ENCODE data around the gene FAM118B. TPM values are rescaled to one million over a fixed set of nuclear protein-coding genes. Genes with fewer than 3 reads are reported as not detected.
A peak's percentile ranks its signal among the peaks of the same experiment; 100 is the strongest.

Gene FAM118B
- total RNA-seq, 2 experiments from 2014 or later = 1.0 to 1.8 TPM

- peaks cover 45% of the 10 kb centered on the region for H3K36me3 ChIP-seq (ENCODE audit: insufficient read depth, low read length)
- peak overlapping the region; percentile 56 to 92 for H3K27ac ChIP-seq (ENCODE audit: low read depth in 1 of 2, low read length in 2 of 2)
- Mint-ChIP-seq H3K4me3 (peak overlapping the region; percentile 100), H3K9me3 (no peaks in the 10 kb centered on the region), H3K36me3 (ENCODE audit: low read depth) (peaks cover 81% of the 10 kb centered on the region), H3K27ac (peak overlapping the region; percentile 96), H3K4me1 (ENCODE audit: low read depth) (peaks cover 38% of the 10 kb centered on the region), H3K27me3 (no peaks in the 10 kb centered on the region)
- ChIA-PET CTCF (interaction anchor here (0.6 to 1.0 kb wide), 2 partner anchors 15 to 212 kb away, joined by 3 read pairs; no protein-coding TSS in a partner anchor), POLR2A (interaction anchor here (1.0 to 3.2 kb wide), 13 partner anchors 8 to 699 kb away, joined by 3 to 77 read pairs (median 6); partner anchors contain the start of genes DCPS, EI24, FAM118B and HYLS1)
- intact Hi-C loops (cut with DNase I, micrococcal nuclease) = loop anchor here (1.0 to 5.0 kb wide), 8 partner anchors 14 to 696 kb away; partner anchors contain the start of genes DCPS (in 2 of the 2), DDX25 (in 1 of the 2), FAM118B (in 1 of the 2) and HYLS1 (in 1 of the 2)
- no peak for TF ChIP-seq CTCF (IDR thresholded peaks at IDR 0.05)
- peak overlapping the region; percentile 96 for H3K4me3 ChIP-seq (ENCODE audit: low read length)
- no peak for ATAC-seq (ENCODE audit: poor library complexity)
- H3K27me3 ChIP-seq (ENCODE audit: control insufficient read depth in 1 of 2, insufficient read depth in 2 of 2, low read length in 2 of 2) = no peaks in the 10 kb centered on the region
- DNase-seq = no peak
- peaks cover 30% of the 10 kb centered on the region for H3K4me1 ChIP-seq (ENCODE audit: insufficient read depth, low read length)
- H3K9me3 ChIP-seq (ENCODE audit: control insufficient read depth in 1 of 2, insufficient read depth in 1 of 2, low read length in 2 of 2) = no peaks in the 10 kb centered on the region
Measured at GRCh38 chr11:126268361-126268707, 56.8 kb downstream of the FAM118B start.

- peaks cover 78% of the 10 kb centered on the region for H3K36me3 Mint-ChIP-seq (ENCODE audit: low read depth)
Measured at GRCh38 chr11:126268708-126269579, 57.4 kb downstream of the FAM118B start, which contains the start of the genes FOXRED1 and SRPRA. TSS of gene FOXRED1 (plus strand) at chr11:126269154. CDS start at chr11:126269207, 53 bp downstream. TSS of gene SRPRA (minus strand) at chr11:126268895. CDS start at chr11:126268804, 91 bp downstream.

More at GRCh38 chr11:126268708-126269579, 57.4 kb downstream of the FAM118B start, which contains the start of the genes FOXRED1 and SRPRA:
- no peaks in the 10 kb centered on the region for H3K27me3 ChIP-seq (ENCODE audit: control insufficient read depth in 1 of 2, insufficient read depth in 2 of 2, low read length in 2 of 2)
- ATAC-seq (ENCODE audit: poor library complexity) (peak; percentile 98), DNase-seq (peak; percentile 99 to 100 (median 100))
- H3K27ac ChIP-seq (ENCODE audit: low read depth in 1 of 2, low read length in 2 of 2) = peak within 1 kb of the TSS; percentile 71 to 95
- Mint-ChIP-seq H3K4me1 (ENCODE audit: low read depth) (peaks cover 38% of the 10 kb centered on the region), H3K27me3 (no peaks in the 10 kb centered on the region), H3K4me3 (peak within 1 kb of the TSS; percentile 100), H3K9me3 (no peaks in the 10 kb centered on the region), H3K27ac (peak within 1 kb of the TSS; percentile 96)
- peaks cover 45% of the 10 kb centered on the region for H3K36me3 ChIP-seq (ENCODE audit: insufficient read depth, low read length)
- ChIA-PET CTCF (interaction anchor here (0.6 to 1.2 kb wide), 4 partner anchors 14 to 212 kb away, joined by 3 to 4 read pairs (median 4); partner anchors contain the start of gene DCPS), POLR2A (interaction anchor here (1.0 to 3.2 kb wide), 15 partner anchors 9 to 699 kb away, joined by 3 to 77 read pairs (median 6); partner anchors contain the start of genes DCPS, EI24, FAM118B and HYLS1)
- TF ChIP-seq CTCF (IDR thresholded peaks at IDR 0.05) = no peak
- no peaks in the 10 kb centered on the region for H3K9me3 ChIP-seq (ENCODE audit: control insufficient read depth in 1 of 2, insufficient read depth in 1 of 2, low read length in 2 of 2)
- peak within 1 kb of the TSS; percentile 96 for H3K4me3 ChIP-seq (ENCODE audit: low read length)
- intact Hi-C loops (cut with DNase I, micrococcal nuclease) = loop anchor here (1.0 to 5.0 kb wide), 8 partner anchors 13 to 697 kb away; partner anchors contain the start of genes DCPS (in 2 of the 2), DDX25 (in 1 of the 2), FAM118B (in 1 of the 2) and HYLS1 (in 1 of the 2)
- H3K4me1 ChIP-seq (ENCODE audit: insufficient read depth, low read length) = peaks cover 30% of the 10 kb centered on the region

Data from CD4-positive, alpha-beta T cell (primary cell).